Hematopoietic multipotent progenitor cell treated with erythropoietin and hydrocortisone succinate and interleukin-3 and kit ligand, for 17 days (in vitro differentiated cells): ENCODE data around the gene KRT80.

ENCODE experiments used
- DNase-seq: peaks from one replicate; pipeline ENCODE4 v3.0.0-alpha.2; 2015; ENCODE audit warnings: low spot score

Gene KRT80

GRCh38 chr12:52179396-52179973 lies 12.3 kb downstream of the KRT80 start:
- no peak for DNase-seq

GRCh38 chr12:52178984-52179383 lies 12.8 kb downstream of the KRT80 start:
- DNase-seq, result no peak

- no peak for DNase-seq
These were observed 13.4 kb downstream of the KRT80 start for GRCh38 chr12:52178443-52178842.

- DNase-seq, result no peak
These were observed 16.2 kb downstream of the KRT80 start for GRCh38 chr12:52175371-52176350.

- DNase-seq, result no peak
These were observed 18.3 kb downstream of the KRT80 start for GRCh38 chr12:52173526-52173925.

- DNase-seq, result no peak
These were observed 18.9 kb downstream of the KRT80 start for GRCh38 chr12:52172956-52173355.

- DNase-seq, result no peak
These were observed 19.8 kb downstream of the KRT80 start for GRCh38 chr12:52171950-52172512.

GRCh38 chr12:52170827-52171226 lies 21.0 kb downstream of the KRT80 start:
- DNase-seq, result no peak

GRCh38 chr12:52169886-52170285 lies 21.9 kb downstream of the KRT80 start:
- DNase-seq, result no peak

- no peak for DNase-seq
These were observed 23.6 kb downstream of the KRT80 start for GRCh38 chr12:52168019-52168717.

- no peak for DNase-seq
These were observed 24.3 kb downstream of the KRT80 start for GRCh38 chr12:52167526-52167925.

GRCh38 chr12:52166672-52167071 lies 25.1 kb downstream of the KRT80 start:
- no peak for DNase-seq

GRCh38 chr12:52165096-52165855 lies 26.5 kb downstream of the KRT80 start:
- no peak for DNase-seq

GRCh38 chr12:52164624-52165023 lies 27.2 kb downstream of the KRT80 start:
- no peak for DNase-seq

GRCh38 chr12:52162981-52163380 lies 28.8 kb downstream of the KRT80 start:
- DNase-seq, result no peak

- DNase-seq, result no peak
These were observed 31.6 kb downstream of the KRT80 start for GRCh38 chr12:52160200-52160599.

- no peak for DNase-seq
These were observed 34.2 kb downstream of the KRT80 start for GRCh38 chr12:52157566-52158150.

GRCh38 chr12:52156757-52157565 lies 34.9 kb downstream of the KRT80 start:
- peak; percentile 73 for DNase-seq

GRCh38 chr12:52156311-52156710 lies 35.5 kb downstream of the KRT80 start:
- no peak for DNase-seq
